ENCODE data around the gene GOLGA8B. TPM values are rescaled to one million over a fixed set of nuclear protein-coding genes. Genes with fewer than 3 reads are reported as not detected.

Gene GOLGA8B
- total and polyA plus RNA-seq, 4 donors: 8.4 to 71.0 (median 22.9) TPM

DNA sequence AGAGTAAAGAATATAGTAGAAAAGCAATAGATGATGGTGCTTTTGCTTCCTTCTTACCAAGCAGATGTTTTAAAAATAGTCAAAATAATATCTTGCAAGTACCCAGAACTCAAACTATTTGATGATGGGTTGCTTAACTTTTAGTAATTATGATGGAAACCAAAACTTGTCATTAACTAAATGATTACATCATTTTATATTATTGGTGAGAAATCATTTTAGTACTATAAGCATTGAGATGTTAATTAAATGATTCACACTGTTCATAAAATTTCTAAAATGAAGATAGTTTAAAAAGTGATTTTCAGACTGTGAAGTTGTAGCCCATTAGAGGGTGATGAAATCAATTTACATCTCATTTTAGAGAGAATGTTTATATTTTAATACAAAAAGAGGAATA, 24.4 kb upstream of the GOLGA8B start:
- no peak for DNase-seq (ENCODE audit: low spot score)
- Histone ChIP-seq H3K4me1 (ENCODE audit: control insufficient read depth in 4 of 4, insufficient read depth in 4 of 4, low read length in 3 of 4) (no peaks in the 10 kb centered on the region), H3K36me3 (ENCODE audit: control insufficient read depth in 4 of 4, insufficient read depth in 3 of 4, low read depth in 1 of 4, low read length in 3 of 4) (no peaks in the 10 kb centered on the region), H3K9me3 (ENCODE audit: control insufficient read depth in 4 of 4, low read length in 3 of 4) (no peaks in the 10 kb centered on the region), H3K4me3 (ENCODE audit: low read depth in 1 of 3, low read length in 3 of 3) (no peak overlapping the region), H3K9ac (ENCODE audit: low read depth in 1 of 2, low read length in 2 of 2) (no peak overlapping the region), H3K27ac (ENCODE audit: low read depth in 1 of 2, low read length in 2 of 2) (no peak overlapping the region), H3K27me3 (ENCODE audit: control insufficient read depth in 4 of 4, insufficient read depth in 4 of 4, low read length in 3 of 4) (peaks cover 0 to 1% (median 0%) of the 10 kb centered on the region in 4 donors)
- TF ChIP-seq HNF4G (IDR thresholded peaks at IDR 0.05) (no peak), JUND (IDR thresholded peaks at IDR 0.05) (no peak), NR2F2 (IDR thresholded peaks at IDR 0.05) (no peak), EGR1 (IDR thresholded peaks at IDR 0.05; ENCODE audit: low read depth in 2 of 2) (no peak), GABPA (IDR thresholded peaks at IDR 0.05 in 1 of 2, conservative IDR thresholded peaks at IDR 0.05 in 1 of 2) (no peak), RAD21 (IDR thresholded peaks at IDR 0.05) (no peak), RXRA (IDR thresholded peaks at IDR 0.05) (no peak), SP1 (IDR thresholded peaks at IDR 0.05) (no peak), TAF1 (conservative IDR thresholded peaks at IDR 0.05) (no peak), YY1 (IDR thresholded peaks at IDR 0.05) (no peak), HNF4A (conservative IDR thresholded peaks at IDR 0.05) (no peak), FOXA2 (IDR thresholded peaks at IDR 0.05) (no peak), FOXA1 (IDR thresholded peaks at IDR 0.05) (no peak)
- TF ChIP-seq, protein P1, sequence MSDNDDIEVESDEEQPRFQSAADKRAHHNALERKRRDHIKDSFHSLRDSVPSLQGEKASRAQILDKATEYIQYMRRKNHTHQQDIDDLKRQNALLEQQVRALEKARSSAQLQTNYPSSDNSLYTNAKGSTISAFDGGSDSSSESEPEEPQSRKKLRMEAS (IDR thresholded peaks at IDR 0.05): no peak
- TF ChIP-seq, protein P2, sequence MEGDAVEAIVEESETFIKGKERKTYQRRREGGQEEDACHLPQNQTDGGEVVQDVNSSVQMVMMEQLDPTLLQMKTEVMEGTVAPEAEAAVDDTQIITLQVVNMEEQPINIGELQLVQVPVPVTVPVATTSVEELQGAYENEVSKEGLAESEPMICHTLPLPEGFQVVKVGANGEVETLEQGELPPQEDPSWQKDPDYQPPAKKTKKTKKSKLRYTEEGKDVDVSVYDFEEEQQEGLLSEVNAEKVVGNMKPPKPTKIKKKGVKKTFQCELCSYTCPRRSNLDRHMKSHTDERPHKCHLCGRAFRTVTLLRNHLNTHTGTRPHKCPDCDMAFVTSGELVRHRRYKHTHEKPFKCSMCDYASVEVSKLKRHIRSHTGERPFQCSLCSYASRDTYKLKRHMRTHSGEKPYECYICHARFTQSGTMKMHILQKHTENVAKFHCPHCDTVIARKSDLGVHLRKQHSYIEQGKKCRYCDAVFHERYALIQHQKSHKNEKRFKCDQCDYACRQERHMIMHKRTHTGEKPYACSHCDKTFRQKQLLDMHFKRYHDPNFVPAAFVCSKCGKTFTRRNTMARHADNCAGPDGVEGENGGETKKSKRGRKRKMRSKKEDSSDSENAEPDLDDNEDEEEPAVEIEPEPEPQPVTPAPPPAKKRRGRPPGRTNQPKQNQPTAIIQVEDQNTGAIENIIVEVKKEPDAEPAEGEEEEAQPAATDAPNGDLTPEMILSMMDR (IDR thresholded peaks at IDR 0.05; ENCODE audit: low read depth, low read length, missing input control): no peak
- TF ChIP-seq, protein P3, sequence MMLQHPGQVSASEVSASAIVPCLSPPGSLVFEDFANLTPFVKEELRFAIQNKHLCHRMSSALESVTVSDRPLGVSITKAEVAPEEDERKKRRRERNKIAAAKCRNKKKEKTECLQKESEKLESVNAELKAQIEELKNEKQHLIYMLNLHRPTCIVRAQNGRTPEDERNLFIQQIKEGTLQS (IDR thresholded peaks at IDR 0.05): no peak
- TF ChIP-seq, protein P4, sequence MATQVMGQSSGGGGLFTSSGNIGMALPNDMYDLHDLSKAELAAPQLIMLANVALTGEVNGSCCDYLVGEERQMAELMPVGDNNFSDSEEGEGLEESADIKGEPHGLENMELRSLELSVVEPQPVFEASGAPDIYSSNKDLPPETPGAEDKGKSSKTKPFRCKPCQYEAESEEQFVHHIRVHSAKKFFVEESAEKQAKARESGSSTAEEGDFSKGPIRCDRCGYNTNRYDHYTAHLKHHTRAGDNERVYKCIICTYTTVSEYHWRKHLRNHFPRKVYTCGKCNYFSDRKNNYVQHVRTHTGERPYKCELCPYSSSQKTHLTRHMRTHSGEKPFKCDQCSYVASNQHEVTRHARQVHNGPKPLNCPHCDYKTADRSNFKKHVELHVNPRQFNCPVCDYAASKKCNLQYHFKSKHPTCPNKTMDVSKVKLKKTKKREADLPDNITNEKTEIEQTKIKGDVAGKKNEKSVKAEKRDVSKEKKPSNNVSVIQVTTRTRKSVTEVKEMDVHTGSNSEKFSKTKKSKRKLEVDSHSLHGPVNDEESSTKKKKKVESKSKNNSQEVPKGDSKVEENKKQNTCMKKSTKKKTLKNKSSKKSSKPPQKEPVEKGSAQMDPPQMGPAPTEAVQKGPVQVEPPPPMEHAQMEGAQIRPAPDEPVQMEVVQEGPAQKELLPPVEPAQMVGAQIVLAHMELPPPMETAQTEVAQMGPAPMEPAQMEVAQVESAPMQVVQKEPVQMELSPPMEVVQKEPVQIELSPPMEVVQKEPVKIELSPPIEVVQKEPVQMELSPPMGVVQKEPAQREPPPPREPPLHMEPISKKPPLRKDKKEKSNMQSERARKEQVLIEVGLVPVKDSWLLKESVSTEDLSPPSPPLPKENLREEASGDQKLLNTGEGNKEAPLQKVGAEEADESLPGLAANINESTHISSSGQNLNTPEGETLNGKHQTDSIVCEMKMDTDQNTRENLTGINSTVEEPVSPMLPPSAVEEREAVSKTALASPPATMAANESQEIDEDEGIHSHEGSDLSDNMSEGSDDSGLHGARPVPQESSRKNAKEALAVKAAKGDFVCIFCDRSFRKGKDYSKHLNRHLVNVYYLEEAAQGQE (IDR thresholded peaks at IDR 0.05): no peak

DNA sequence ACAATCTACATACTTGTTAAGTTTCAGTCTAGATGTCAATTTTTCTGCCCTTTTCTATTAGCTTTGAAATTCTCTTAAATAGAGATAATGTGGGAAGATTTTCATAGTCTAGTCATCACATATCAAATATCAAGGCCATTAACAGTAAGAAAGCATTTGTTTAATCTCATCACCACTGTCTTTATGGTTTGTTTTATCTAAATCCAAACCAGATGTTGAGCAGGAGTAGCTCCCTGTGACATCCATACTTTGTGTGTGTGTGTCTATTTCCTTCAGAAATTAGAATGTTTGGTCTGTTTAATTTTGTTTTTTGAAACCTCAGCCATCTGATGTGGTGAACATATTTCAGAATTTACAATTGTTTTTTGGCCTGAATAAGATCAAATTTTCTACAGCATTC, 23.1 kb upstream of the GOLGA8B start:
- H3K4me3 ChIP-seq (ENCODE audit: low read depth in 1 of 3, low read length in 3 of 3): no peak overlapping the region
- TF ChIP-seq FOXA2 (IDR thresholded peaks at IDR 0.05) (no peak), SP1 (IDR thresholded peaks at IDR 0.05) (no peak), FOXA1 (IDR thresholded peaks at IDR 0.05) (no peak), RAD21 (IDR thresholded peaks at IDR 0.05) (no peak), TAF1 (conservative IDR thresholded peaks at IDR 0.05) (no peak), HNF4G (IDR thresholded peaks at IDR 0.05) (no peak), RXRA (IDR thresholded peaks at IDR 0.05) (no peak), NR2F2 (IDR thresholded peaks at IDR 0.05) (no peak), JUND (IDR thresholded peaks at IDR 0.05) (no peak), EGR1 (IDR thresholded peaks at IDR 0.05; ENCODE audit: low read depth in 2 of 2) (no peak), HNF4A (conservative IDR thresholded peaks at IDR 0.05) (no peak), GABPA (IDR thresholded peaks at IDR 0.05 in 1 of 2, conservative IDR thresholded peaks at IDR 0.05 in 1 of 2) (no peak), YY1 (IDR thresholded peaks at IDR 0.05) (no peak)
- TF ChIP-seq, protein P3 (IDR thresholded peaks at IDR 0.05): no peak
- TF ChIP-seq, protein P5, sequence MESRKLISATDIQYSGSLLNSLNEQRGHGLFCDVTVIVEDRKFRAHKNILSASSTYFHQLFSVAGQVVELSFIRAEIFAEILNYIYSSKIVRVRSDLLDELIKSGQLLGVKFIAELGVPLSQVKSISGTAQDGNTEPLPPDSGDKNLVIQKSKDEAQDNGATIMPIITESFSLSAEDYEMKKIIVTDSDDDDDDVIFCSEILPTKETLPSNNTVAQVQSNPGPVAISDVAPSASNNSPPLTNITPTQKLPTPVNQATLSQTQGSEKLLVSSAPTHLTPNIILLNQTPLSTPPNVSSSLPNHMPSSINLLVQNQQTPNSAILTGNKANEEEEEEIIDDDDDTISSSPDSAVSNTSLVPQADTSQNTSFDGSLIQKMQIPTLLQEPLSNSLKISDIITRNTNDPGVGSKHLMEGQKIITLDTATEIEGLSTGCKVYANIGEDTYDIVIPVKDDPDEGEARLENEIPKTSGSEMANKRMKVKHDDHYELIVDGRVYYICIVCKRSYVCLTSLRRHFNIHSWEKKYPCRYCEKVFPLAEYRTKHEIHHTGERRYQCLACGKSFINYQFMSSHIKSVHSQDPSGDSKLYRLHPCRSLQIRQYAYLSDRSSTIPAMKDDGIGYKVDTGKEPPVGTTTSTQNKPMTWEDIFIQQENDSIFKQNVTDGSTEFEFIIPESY (IDR thresholded peaks at IDR 0.05): no peak
- TF ChIP-seq, protein P2 (IDR thresholded peaks at IDR 0.05; ENCODE audit: low read depth, low read length, missing input control): no peak
- TF ChIP-seq, protein P1 (IDR thresholded peaks at IDR 0.05): no peak
- H3K4me1 ChIP-seq (ENCODE audit: control insufficient read depth in 4 of 4, insufficient read depth in 4 of 4, low read length in 3 of 4): no peaks in the 10 kb centered on the region
- no peaks in the 10 kb centered on the region for H3K27me3 ChIP-seq (ENCODE audit: control insufficient read depth in 4 of 4, insufficient read depth in 4 of 4, low read length in 3 of 4)
- H3K9ac ChIP-seq (ENCODE audit: low read depth in 1 of 2, low read length in 2 of 2): no peak overlapping the region
- H3K27ac ChIP-seq (ENCODE audit: low read depth in 1 of 2, low read length in 2 of 2): no peak overlapping the region
- no peaks in the 10 kb centered on the region for H3K9me3 ChIP-seq (ENCODE audit: control insufficient read depth in 4 of 4, low read length in 3 of 4)
- no peak for DNase-seq (ENCODE audit: low spot score)
- H3K36me3 ChIP-seq (ENCODE audit: control insufficient read depth in 4 of 4, insufficient read depth in 3 of 4, low read depth in 1 of 4, low read length in 3 of 4): no peaks in the 10 kb centered on the region

Measured in liver (tissue), 9 donors.